Measurements from ENCODE around the gene PPP1R37. TPM values are rescaled to one million over a fixed set of nuclear protein-coding genes. Genes with fewer than 3 reads are reported as not detected.
"Not testable (repeated sequence)": the region's sequence is repeated elsewhere in the genome, so short reads cannot be mapped to it uniquely, and the experiment has no call there.

Gene PPP1R37
- total and polyA plus RNA-seq, 2 donors (not counting 1 experiment from before 2014, with no cell fraction given), result 20.7 to 28.1 TPM

DNA sequence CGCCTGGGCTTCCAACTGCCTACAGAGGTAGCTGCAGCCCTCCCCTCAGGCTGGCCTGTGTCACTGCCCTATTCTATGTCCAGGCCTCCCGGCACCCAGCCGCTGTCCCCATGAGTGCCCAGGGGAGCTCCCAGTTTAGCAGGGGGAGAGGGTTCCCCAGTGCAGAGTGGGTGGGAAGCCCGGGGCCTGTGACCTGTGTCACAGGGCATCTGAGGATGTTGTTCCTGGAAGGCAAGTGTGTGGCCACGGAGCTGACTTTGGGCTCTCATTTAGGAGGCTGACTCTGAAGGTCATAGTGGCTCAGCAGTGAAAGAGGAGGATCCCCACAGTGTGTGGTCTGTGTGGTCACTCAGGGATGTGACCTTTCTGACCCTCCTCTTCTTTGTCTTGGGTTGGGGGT, 25.1 kb downstream of the PPP1R37 start:
- CTCF ChIA-PET, result interaction anchor here (0.6 to 1.5 kb wide), 3 partner anchors 13 to 413 kb away, joined by 3 to 6 read pairs (median 5); no protein-coding TSS in a partner anchor
- peaks cover 79% of the 10 kb centered on the region for H3K4me1 Mint-ChIP-seq
- Histone ChIP-seq H3K9ac (ENCODE audit: low read length) (peak overlapping the region; percentile 53), H3K9me3 (ENCODE audit: control extremely low read depth in 1 of 3, control insufficient read depth in 2 of 3, insufficient read depth in 1 of 3, low read length in 2 of 3) (no peaks in the 10 kb centered on the region), H2AFZ (ENCODE audit: insufficient read depth, low read depth, low read length, poor library complexity, severe bottlenecking) (peak overlapping the region; percentile 56), H3K27me3 (replicated peaks in 1 of 4; ENCODE audit: control extremely low read depth in 1 of 4, control insufficient read depth in 3 of 4, insufficient read depth in 4 of 4, low read length in 3 of 4) (no peaks in the 10 kb centered on the region), H3K4me1 (ENCODE audit: control insufficient read depth in 2 of 2, insufficient read depth in 2 of 2, low read length in 2 of 2) (peaks cover 45 to 82% of the 10 kb centered on the region in 2 donors), H3K27ac (ENCODE audit: low read length in 2 of 2) (peak overlapping the region; percentile 51 to 59), H3K4me3 (ENCODE audit: control extremely low read depth in 1 of 5, extremely low read depth in 1 of 5, insufficient read depth in 1 of 5, low read depth in 2 of 5, low read length in 4 of 5) (no peak overlapping the region), H3K36me3 (replicated peaks in 1 of 2; ENCODE audit: control extremely low read depth in 1 of 2, control insufficient read depth in 1 of 2, extremely low read depth in 1 of 2, insufficient read depth in 2 of 2, low read length in 1 of 2) (no peaks in the 10 kb centered on the region), H4K20me1 (ENCODE audit: control insufficient read depth, insufficient read depth, low read length, poor library complexity, severe bottlenecking) (peaks cover 87% of the 10 kb centered on the region), H3K4me2 (replicated peaks; ENCODE audit: low read depth, low read length, poor library complexity, severe bottlenecking) (peak overlapping the region; percentile 71), H3K79me2 (ENCODE audit: control insufficient read depth, insufficient read depth, low read length) (peaks cover 95% of the 10 kb centered on the region)
- POLR2A ChIA-PET, result interaction anchor here (1.2 to 1.6 kb wide), 2 partner anchors 15 to 25 kb away, joined by 4 to 7 read pairs; partner anchors contain the start of gene PPP1R37
- TF ChIP-seq EZH2 (IDR thresholded peaks at IDR 0.05; ENCODE audit: borderline replicate concordance, insufficient read depth, low read depth, low read length, poor library complexity, severe bottlenecking), result no peak
- TF ChIP-seq, protein P1, sequence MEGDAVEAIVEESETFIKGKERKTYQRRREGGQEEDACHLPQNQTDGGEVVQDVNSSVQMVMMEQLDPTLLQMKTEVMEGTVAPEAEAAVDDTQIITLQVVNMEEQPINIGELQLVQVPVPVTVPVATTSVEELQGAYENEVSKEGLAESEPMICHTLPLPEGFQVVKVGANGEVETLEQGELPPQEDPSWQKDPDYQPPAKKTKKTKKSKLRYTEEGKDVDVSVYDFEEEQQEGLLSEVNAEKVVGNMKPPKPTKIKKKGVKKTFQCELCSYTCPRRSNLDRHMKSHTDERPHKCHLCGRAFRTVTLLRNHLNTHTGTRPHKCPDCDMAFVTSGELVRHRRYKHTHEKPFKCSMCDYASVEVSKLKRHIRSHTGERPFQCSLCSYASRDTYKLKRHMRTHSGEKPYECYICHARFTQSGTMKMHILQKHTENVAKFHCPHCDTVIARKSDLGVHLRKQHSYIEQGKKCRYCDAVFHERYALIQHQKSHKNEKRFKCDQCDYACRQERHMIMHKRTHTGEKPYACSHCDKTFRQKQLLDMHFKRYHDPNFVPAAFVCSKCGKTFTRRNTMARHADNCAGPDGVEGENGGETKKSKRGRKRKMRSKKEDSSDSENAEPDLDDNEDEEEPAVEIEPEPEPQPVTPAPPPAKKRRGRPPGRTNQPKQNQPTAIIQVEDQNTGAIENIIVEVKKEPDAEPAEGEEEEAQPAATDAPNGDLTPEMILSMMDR (IDR thresholded peaks at IDR 0.05), result no peak
- 52% methylated on average over 5 of the region's 5 CpGs for WGBS (ENCODE audit: insufficient coverage)
- no peak for ATAC-seq (ENCODE audit: low read depth)
- intact Hi-C loops (cut with micrococcal nuclease), result no loop called here
- H3K27me3 Mint-ChIP-seq, result no peaks in the 10 kb centered on the region
- H3K27ac Mint-ChIP-seq, result peak overlapping the region; percentile 77
- H3K9me3 Mint-ChIP-seq (ENCODE audit: insufficient read depth), result no peaks in the 10 kb centered on the region
- H3K4me3 Mint-ChIP-seq, result peak overlapping the region; percentile 71
- no peak for DNase-seq

DNA sequence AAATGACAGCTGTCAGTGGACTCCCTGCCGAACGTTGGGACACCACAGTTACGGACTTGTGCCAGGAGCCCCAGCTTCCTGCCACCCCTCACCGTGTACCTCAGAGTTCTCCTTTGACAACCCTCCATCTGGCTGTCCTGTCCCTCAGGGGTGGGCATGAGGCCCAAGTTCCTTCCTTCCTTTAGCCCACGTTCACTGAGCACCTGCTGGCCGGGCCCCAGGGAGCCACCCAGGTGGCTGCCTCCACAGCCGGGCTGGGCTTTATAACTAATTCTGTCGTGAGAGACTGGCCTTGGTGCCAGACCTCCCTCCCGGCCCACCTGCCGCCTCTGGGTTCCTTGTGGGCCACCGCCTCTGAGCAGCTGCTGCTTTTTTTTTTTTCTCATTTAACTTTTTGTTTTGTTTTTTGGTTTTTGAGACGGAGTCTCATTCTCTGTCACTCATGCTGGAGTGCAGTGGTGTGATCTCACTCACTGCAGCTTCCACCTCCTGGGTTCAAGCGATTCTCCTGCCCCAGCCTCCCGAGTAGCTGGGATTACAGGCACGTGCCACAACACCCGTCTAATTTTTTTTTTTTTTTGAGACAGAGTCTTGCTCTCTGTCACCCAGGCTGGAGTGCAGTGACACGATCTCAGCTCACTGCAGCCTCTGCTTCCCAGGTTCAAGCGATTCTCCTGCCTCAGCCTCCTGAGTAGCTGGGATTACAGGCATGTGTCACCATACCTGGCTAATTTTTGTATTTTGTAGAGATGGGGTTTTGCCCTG, 25.8 kb downstream of the PPP1R37 start:
- ATAC-seq (ENCODE audit: low read depth) (peak; percentile 67), DNase-seq (peak; percentile 55)
- intact Hi-C loops (cut with micrococcal nuclease); H3K9me3 ChIP-seq (ENCODE audit: control extremely low read depth in 1 of 3, control insufficient read depth in 2 of 3, insufficient read depth in 1 of 3, low read length in 2 of 3); H3K36me3 ChIP-seq (replicated peaks in 1 of 2; ENCODE audit: control extremely low read depth in 1 of 2, control insufficient read depth in 1 of 2, extremely low read depth in 1 of 2, insufficient read depth in 2 of 2, low read length in 1 of 2); H3K27me3 ChIP-seq (replicated peaks in 1 of 4; ENCODE audit: control extremely low read depth in 1 of 4, control insufficient read depth in 3 of 4, insufficient read depth in 4 of 4, low read length in 3 of 4); H3K27me3 Mint-ChIP-seq; H3K9me3 Mint-ChIP-seq (ENCODE audit: insufficient read depth): not testable (repeated sequence)
- ChIA-PET CTCF (interaction anchor here (0.6 to 1.5 kb wide), 4 partner anchors 12 to 412 kb away, joined by 3 to 6 read pairs (median 4); partner anchors contain the start of gene PPP1R37), POLR2A (interaction anchor here (0.7 to 1.6 kb wide), 4 partner anchors 13 to 59 kb away, joined by 3 to 7 read pairs (median 4); partner anchors contain the start of gene PPP1R37)
- H3K4me2 ChIP-seq (replicated peaks; ENCODE audit: low read depth, low read length, poor library complexity, severe bottlenecking), result peak overlapping the region; percentile 71
- peak overlapping the region; percentile 56 for H2AFZ ChIP-seq (ENCODE audit: insufficient read depth, low read depth, low read length, poor library complexity, severe bottlenecking)
- peak overlapping the region; percentile 51 to 59 for H3K27ac ChIP-seq (ENCODE audit: low read length in 2 of 2)
- peak overlapping the region in 1 of 5 experiments; percentile 41 for H3K4me3 ChIP-seq (ENCODE audit: control extremely low read depth in 1 of 5, extremely low read depth in 1 of 5, insufficient read depth in 1 of 5, low read depth in 2 of 5, low read length in 4 of 5)
- 12% methylated on average over 16 of the region's 18 CpGs for WGBS (ENCODE audit: insufficient coverage)
- H3K9ac ChIP-seq (ENCODE audit: low read length), result peak overlapping the region; percentile 53
- H3K4me1 Mint-ChIP-seq, result peaks cover 76% of the 10 kb centered on the region
- peaks cover 40 to 76% of the 10 kb centered on the region in 2 donors for H3K4me1 ChIP-seq (ENCODE audit: control insufficient read depth in 2 of 2, insufficient read depth in 2 of 2, low read length in 2 of 2)
- H3K4me3 Mint-ChIP-seq, result peak overlapping the region; percentile 71
- peaks cover 87% of the 10 kb centered on the region for H4K20me1 ChIP-seq (ENCODE audit: control insufficient read depth, insufficient read depth, low read length, poor library complexity, severe bottlenecking)
- peaks cover 95% of the 10 kb centered on the region for H3K79me2 ChIP-seq (ENCODE audit: control insufficient read depth, insufficient read depth, low read length)
- H3K27ac Mint-ChIP-seq, result peak overlapping the region; percentile 77
